ENCODE data around the gene OSBPL2. TPM values are rescaled to one million over a fixed set of nuclear protein-coding genes. Genes with fewer than 3 reads are reported as not detected.

The OSBPL2 gene
- total RNA-seq, 3 donors from 2014 or later (not counting 1 experiment from before 2014, with no cell fraction given) = 77.9 to 112 (median 104) TPM

- WGBS (ENCODE audit: insufficient coverage) = 89% methylated on average over 7 of the region's 7 CpGs
- Mint-ChIP-seq H3K27me3 (ENCODE audit: low read depth in 2 of 2) (peaks cover 0 to 4% of the 10 kb centered on the region in 2 donors), H3K9me3 (no peaks in the 10 kb centered on the region), H3K4me1 (no peaks in the 10 kb centered on the region), H3K36me3 (no peaks in the 10 kb centered on the region), H3K27ac (no peak overlapping the region), H3K4me3 (no peak overlapping the region)
- no peaks in the 10 kb centered on the region for H3K27me3 ChIP-seq (ENCODE audit: control insufficient read depth, insufficient read depth, low read length)
- H3K36me3 ChIP-seq (ENCODE audit: control insufficient read depth, insufficient read depth, low read length) = no peaks in the 10 kb centered on the region
- no peak for ATAC-seq
- no peak for DNase-seq
- H3K27ac ChIP-seq (ENCODE audit: low read length) = no peak overlapping the region
- intact Hi-C loops (cut with micrococcal nuclease) = no loop called here
- TF ChIP-seq CTCF (IDR thresholded peaks at IDR 0.05) = no peak
- H3K4me1 ChIP-seq (ENCODE audit: control insufficient read depth, insufficient read depth, low read length) = peaks cover under 1% of the 10 kb centered on the region
- H3K9me3 ChIP-seq (ENCODE audit: control insufficient read depth, insufficient read depth, low read length) = no peaks in the 10 kb centered on the region
- no peak overlapping the region for H3K4me3 ChIP-seq (ENCODE audit: low read length)
Measured at GRCh38 chr20:62232194-62232593, 6.1 kb upstream of the OSBPL2 start.

GRCh38 chr20:62232770-62233645 is 5.3 kb upstream of the OSBPL2 start:
- Histone ChIP-seq H3K27me3 (ENCODE audit: control insufficient read depth, insufficient read depth, low read length) (no peaks in the 10 kb centered on the region), H3K27ac (ENCODE audit: low read length) (no peak overlapping the region), H3K9me3 (ENCODE audit: control insufficient read depth, insufficient read depth, low read length) (no peaks in the 10 kb centered on the region), H3K4me3 (ENCODE audit: low read length) (no peak overlapping the region), H3K36me3 (ENCODE audit: control insufficient read depth, insufficient read depth, low read length) (no peaks in the 10 kb centered on the region), H3K4me1 (ENCODE audit: control insufficient read depth, insufficient read depth, low read length) (peaks cover 8% of the 10 kb centered on the region)
- Mint-ChIP-seq H3K27me3 (ENCODE audit: low read depth in 2 of 2) (peaks cover 0 to 4% of the 10 kb centered on the region in 2 donors), H3K9me3 (no peaks in the 10 kb centered on the region), H3K36me3 (no peaks in the 10 kb centered on the region), H3K4me1 (peaks cover 5 to 6% of the 10 kb centered on the region in 2 donors), H3K4me3 (no peak overlapping the region), H3K27ac (no peak overlapping the region)
- 80% methylated on average over 18 of the region's 18 CpGs for WGBS (ENCODE audit: insufficient coverage)
- TF ChIP-seq CTCF (IDR thresholded peaks at IDR 0.05) = no peak
- ATAC-seq (no peak), DNase-seq (no peak)
- intact Hi-C loops (cut with micrococcal nuclease) = no loop called here

- no peaks in the 10 kb centered on the region for H3K9me3 ChIP-seq (ENCODE audit: control insufficient read depth, insufficient read depth, low read length)
- no peaks in the 10 kb centered on the region for H3K27me3 ChIP-seq (ENCODE audit: control insufficient read depth, insufficient read depth, low read length)
- Mint-ChIP-seq H3K36me3 (no peaks in the 10 kb centered on the region), H3K4me3 (no peak overlapping the region), H3K4me1 (peaks cover 7 to 9% of the 10 kb centered on the region in 2 donors), H3K9me3 (no peaks in the 10 kb centered on the region), H3K27ac (no peak overlapping the region), H3K27me3 (ENCODE audit: low read depth in 2 of 2) (peaks cover 0 to 4% of the 10 kb centered on the region in 2 donors)
- intact Hi-C loops (cut with micrococcal nuclease) = no loop called here
- WGBS (ENCODE audit: insufficient coverage) = 89% methylated on average over 4 of the region's 4 CpGs
- DNase-seq (no peak), ATAC-seq (no peak)
- TF ChIP-seq CTCF (IDR thresholded peaks at IDR 0.05) = no peak
- H3K36me3 ChIP-seq (ENCODE audit: control insufficient read depth, insufficient read depth, low read length) = no peaks in the 10 kb centered on the region
- peaks cover 8% of the 10 kb centered on the region for H3K4me1 ChIP-seq (ENCODE audit: control insufficient read depth, insufficient read depth, low read length)
- H3K4me3 ChIP-seq (ENCODE audit: low read length) = no peak overlapping the region
- H3K27ac ChIP-seq (ENCODE audit: low read length) = no peak overlapping the region
Measured at GRCh38 chr20:62233684-62234083, 4.6 kb upstream of the OSBPL2 start.
